Breast epithelium (tissue), 4 donors: ENCODE results near the gene MAD2L2. TPM values are rescaled to one million over a fixed set of nuclear protein-coding genes. Genes with fewer than 3 reads are reported as not detected.

ENCODE experiments used
- DNase-seq, 2 donors: peaks; one replicate each; pipeline ENCODE4 v3.0.0-alpha.2; 2019; ENCODE audit warnings: low spot score in 2 of 2
- H3K27ac ChIP-seq, 2 donors: fragments of 200-600 bp; sonication (generic) in 1 of 2; one replicate each; pipeline ENCODE4 v1.5.1; 2016 to 2019; ENCODE audit warnings: mild to moderate bottlenecking in 1 of 2
- H3K27me3 ChIP-seq, 2 donors: fragments of 200-600 bp; sonication (generic) in 1 of 2; one replicate each; pipeline versions ENCODE4 v1.5.1 to v1.6.0; 2017 to 2019; ENCODE audit warnings: control low read depth in 1 of 2, mild to moderate bottlenecking in 1 of 2
- H3K36me3 ChIP-seq: fragments of 200-600 bp; one replicate; pipeline ENCODE4 v1.5.1; 2019
- H3K4me1 ChIP-seq, 2 donors: fragments of 200-600 bp; sonication (generic); one replicate each; pipeline ENCODE4 v1.5.1; 2016 to 2019; ENCODE audit warnings: control low read depth in 1 of 2
- H3K4me3 ChIP-seq, 3 donors: fragments of 200-600 bp; sonication (generic); 1 replicate in 2 of 3; 2 replicates in 1 of 3; pipeline ENCODE4 v1.5.1; 2016 to 2019; ENCODE audit warnings: mild to moderate bottlenecking in 3 of 3, moderate library complexity in 2 of 3
- H3K9me3 ChIP-seq, 2 donors: fragments of 200-600 bp; sonication (generic) in 1 of 2; one replicate each; pipeline ENCODE4 v1.5.1; 2016 to 2019; ENCODE audit warnings: control low read depth in 1 of 2
- POLR2A ChIP-seq: fragments of 450-650 bp; IDR thresholded peaks from one replicate; pipeline ENCODE4 v1.6.1; 2016; ENCODE audit warnings: antibody characterized with exemption, mild to moderate bottlenecking, moderate library complexity
- POLR2AphosphoS5 ChIP-seq, 3 donors: sonication (generic); formaldehyde crosslinking; IDR thresholded peaks; one replicate each; pipeline ENCODE4 v1.6.1; 2017; ENCODE audit warnings: antibody characterized with exemption in 3 of 3
- intact Hi-C: fragments of 100-400 bp; cut with DNase I; formaldehyde crosslinking; loops from one replicate; pipeline ENCODE4 v1.15.1; 2023; ENCODE audit warnings: low total_unique reads
- total RNA-seq, 3 donors: library from RNA; depleted of rRNA; stranded (reverse); fragments of >200 nt; gene quantifications; one replicate each; pipeline ENCODE4 v1.1.0, GENCODE V29; 2016
- TF ChIP-seq, protein P1 (sequence below), 3 donors: fragments of 450-650 bp; IDR thresholded peaks; one replicate each; pipeline ENCODE4 v1.5.1; 2016 to 2017; ENCODE audit warnings: antibody characterized with exemption in 3 of 3, mild to moderate bottlenecking in 3 of 3, moderate library complexity in 3 of 3

The MAD2L2 gene
- total RNA-seq, 3 donors from 2014 or later = 31.8 to 58.7 (median 47.7) TPM

DNA sequence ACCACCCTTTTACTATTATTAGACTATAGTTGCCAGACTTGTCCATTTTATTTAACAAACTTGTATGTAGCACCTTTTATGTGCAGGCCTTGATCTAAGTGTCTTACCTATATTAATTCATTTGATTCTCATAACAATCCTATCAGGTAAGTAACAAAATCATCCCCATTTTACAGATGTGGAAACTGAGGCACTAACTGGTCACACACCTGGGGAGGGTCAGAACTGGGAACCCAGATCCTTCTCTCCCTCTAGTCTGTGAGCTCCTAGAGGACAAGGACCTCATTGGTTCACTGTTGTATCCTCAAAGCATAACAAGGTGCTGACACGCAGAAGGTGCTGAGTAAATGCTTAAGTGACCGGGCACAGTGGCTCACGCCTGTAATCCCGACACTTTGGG, 41.6 kb downstream of the MAD2L2 start:
- Histone ChIP-seq H3K27me3 (peaks cover 0 to 21% of the 10 kb centered on the region in 2 donors), H3K4me1 (no peaks in the 10 kb centered on the region), H3K4me3 (no peak overlapping the region), H3K36me3 (no peaks in the 10 kb centered on the region), H3K27ac (no peak overlapping the region), H3K9me3 (no peaks in the 10 kb centered on the region)
- TF ChIP-seq, protein P1, sequence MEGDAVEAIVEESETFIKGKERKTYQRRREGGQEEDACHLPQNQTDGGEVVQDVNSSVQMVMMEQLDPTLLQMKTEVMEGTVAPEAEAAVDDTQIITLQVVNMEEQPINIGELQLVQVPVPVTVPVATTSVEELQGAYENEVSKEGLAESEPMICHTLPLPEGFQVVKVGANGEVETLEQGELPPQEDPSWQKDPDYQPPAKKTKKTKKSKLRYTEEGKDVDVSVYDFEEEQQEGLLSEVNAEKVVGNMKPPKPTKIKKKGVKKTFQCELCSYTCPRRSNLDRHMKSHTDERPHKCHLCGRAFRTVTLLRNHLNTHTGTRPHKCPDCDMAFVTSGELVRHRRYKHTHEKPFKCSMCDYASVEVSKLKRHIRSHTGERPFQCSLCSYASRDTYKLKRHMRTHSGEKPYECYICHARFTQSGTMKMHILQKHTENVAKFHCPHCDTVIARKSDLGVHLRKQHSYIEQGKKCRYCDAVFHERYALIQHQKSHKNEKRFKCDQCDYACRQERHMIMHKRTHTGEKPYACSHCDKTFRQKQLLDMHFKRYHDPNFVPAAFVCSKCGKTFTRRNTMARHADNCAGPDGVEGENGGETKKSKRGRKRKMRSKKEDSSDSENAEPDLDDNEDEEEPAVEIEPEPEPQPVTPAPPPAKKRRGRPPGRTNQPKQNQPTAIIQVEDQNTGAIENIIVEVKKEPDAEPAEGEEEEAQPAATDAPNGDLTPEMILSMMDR (IDR thresholded peaks at IDR 0.05) = no peak
- TF ChIP-seq POLR2A (no peak), POLR2AphosphoS5 (IDR thresholded peaks at IDR 0.05) (no peak)
- intact Hi-C loops = no loop called here
- no peak for DNase-seq

DNA sequence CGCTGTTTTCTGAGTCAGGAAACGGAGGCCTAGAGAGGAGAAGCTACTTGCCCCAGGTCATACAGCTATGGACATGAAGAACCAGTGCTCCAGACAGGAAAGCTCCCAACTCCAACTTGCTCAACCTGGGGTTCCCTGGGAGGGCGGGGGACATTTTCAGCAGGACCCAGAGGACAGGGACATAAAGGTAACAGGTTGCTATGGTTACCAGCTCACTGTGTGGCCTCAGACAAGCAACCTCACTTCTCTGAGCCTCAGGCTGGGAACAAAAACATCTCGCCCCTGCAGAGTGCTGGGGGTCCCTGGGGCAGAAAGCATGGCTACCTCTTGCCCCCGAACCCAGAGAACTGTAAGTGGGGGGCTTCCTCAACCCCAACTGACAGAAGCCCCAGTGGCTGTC, 42.8 kb downstream of the MAD2L2 start:
- Histone ChIP-seq H3K4me1 (no peaks in the 10 kb centered on the region), H3K9me3 (no peaks in the 10 kb centered on the region), H3K27ac (no peak overlapping the region), H3K4me3 (no peak overlapping the region), H3K27me3 (peaks cover 0 to 26% of the 10 kb centered on the region in 2 donors), H3K36me3 (no peaks in the 10 kb centered on the region)
- TF ChIP-seq, protein P1 (IDR thresholded peaks at IDR 0.05) = no peak
- no peak for TF ChIP-seq POLR2AphosphoS5 (IDR thresholded peaks at IDR 0.05)
- TF ChIP-seq POLR2A = no peak
- intact Hi-C loops = no loop called here
- DNase-seq = no peak

GRCh38 chr1:11634365-11635192, 46.4 kb downstream of the MAD2L2 start:
- no peak overlapping the region for H3K27ac ChIP-seq
- TF ChIP-seq, protein P1 (IDR thresholded peaks at IDR 0.05) = no peak
- TF ChIP-seq POLR2A = no peak
- TF ChIP-seq POLR2AphosphoS5 (IDR thresholded peaks at IDR 0.05) = no peak
- no peak overlapping the region for H3K4me3 ChIP-seq
- no peaks in the 10 kb centered on the region for H3K4me1 ChIP-seq
- H3K27me3 ChIP-seq = peaks cover 0 to 32% of the 10 kb centered on the region in 2 donors
- DNase-seq = no peak
- H3K36me3 ChIP-seq = no peaks in the 10 kb centered on the region
- intact Hi-C loops = no loop called here
- no peaks in the 10 kb centered on the region for H3K9me3 ChIP-seq

GRCh38 chr1:11629184-11630016, 51.5 kb downstream of the MAD2L2 start:
- peaks cover 0 to 23% of the 10 kb centered on the region in 2 donors for H3K27me3 ChIP-seq
- DNase-seq = no peak
- no peaks in the 10 kb centered on the region for H3K4me1 ChIP-seq
- H3K27ac ChIP-seq = no peak overlapping the region
- TF ChIP-seq, protein P1 (IDR thresholded peaks at IDR 0.05) = no peak
- TF ChIP-seq POLR2A = no peak
- TF ChIP-seq POLR2AphosphoS5 (IDR thresholded peaks at IDR 0.05) = no peak
- H3K36me3 ChIP-seq = no peaks in the 10 kb centered on the region
- intact Hi-C loops = no loop called here
- H3K9me3 ChIP-seq = no peaks in the 10 kb centered on the region
- H3K4me3 ChIP-seq = no peak overlapping the region

DNA sequence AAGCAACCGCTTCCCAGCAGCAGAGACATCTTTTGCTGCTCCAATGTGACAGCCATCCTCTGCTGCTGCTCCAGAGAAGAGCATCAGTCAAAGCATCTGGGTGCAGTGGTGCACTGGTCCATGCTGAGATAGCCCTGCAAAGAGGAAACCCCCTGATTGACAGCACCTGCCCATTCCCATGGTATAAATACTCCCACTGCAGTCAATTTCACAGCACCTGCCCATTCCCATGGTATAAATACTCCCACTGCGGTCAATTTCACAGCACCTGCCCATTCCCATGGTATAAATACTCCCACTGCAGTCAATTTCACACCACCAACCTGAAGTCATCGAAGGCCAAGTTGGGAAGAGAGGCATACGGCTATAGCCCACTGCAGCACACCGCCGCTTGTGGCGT, 52.2 kb downstream of the MAD2L2 start:
- H3K4me1 ChIP-seq = no peaks in the 10 kb centered on the region
- no peak for DNase-seq
- TF ChIP-seq, protein P1 (IDR thresholded peaks at IDR 0.05) = no peak
- TF ChIP-seq POLR2A (no peak), POLR2AphosphoS5 (IDR thresholded peaks at IDR 0.05) (no peak)
- peaks cover 0 to 18% of the 10 kb centered on the region in 2 donors for H3K27me3 ChIP-seq
- H3K9me3 ChIP-seq = no peaks in the 10 kb centered on the region
- no peak overlapping the region for H3K4me3 ChIP-seq
- H3K27ac ChIP-seq = no peak overlapping the region
- H3K36me3 ChIP-seq = no peaks in the 10 kb centered on the region
- intact Hi-C loops = no loop called here
